H9 (cell line): ENCODE measurements around the gene OR52K2. TPM values are rescaled to one million over a fixed set of nuclear protein-coding genes. Genes with fewer than 3 reads are reported as not detected.

Experiments used
- DNase-seq: peaks from one replicate; pipeline ENCODE4 v3.0.0-alpha.2; 2017
- H2AFZ ChIP-seq: one replicate; pipeline ENCODE4 v1.6.1; 2013; ENCODE audit warnings: mild to moderate bottlenecking, low read length, control low read depth, moderate library complexity
- H2AK5ac ChIP-seq: 2 replicates; pipeline ENCODE4 v1.6.1; 2013; ENCODE audit warnings: low read length, control low read depth, mixed read lengths; ENCODE audit not compliant: insufficient read length
- H2BK120ac ChIP-seq: one replicate; pipeline ENCODE4 v1.6.1; 2013; ENCODE audit warnings: low read depth, mild to moderate bottlenecking, low read length, control low read depth, inconsistent platforms; ENCODE audit not compliant: poor library complexity, severe bottlenecking
- H2BK12ac ChIP-seq: 2 replicates; pipeline ENCODE4 v1.6.1; 2013; ENCODE audit warnings: low read length, control low read depth, mixed read lengths, low read depth; ENCODE audit not compliant: insufficient read length
- H2BK15ac ChIP-seq: 2 replicates; pipeline ENCODE4 v1.6.1; 2013; ENCODE audit warnings: low read depth, low read length, control low read depth
- H2BK20ac ChIP-seq: one replicate; pipeline ENCODE4 v1.6.1; 2013; ENCODE audit warnings: low read depth, mild to moderate bottlenecking, low read length, control low read depth, inconsistent platforms; ENCODE audit not compliant: poor library complexity, severe bottlenecking
- H2BK5ac ChIP-seq: 2 replicates; pipeline ENCODE4 v1.6.1; 2013; ENCODE audit warnings: low read length, control low read depth, mixed read lengths; ENCODE audit not compliant: insufficient read length
- H3K14ac ChIP-seq: 2 replicates; pipeline ENCODE4 v1.6.1; 2013; ENCODE audit warnings: low read length, control low read depth; ENCODE audit not compliant: insufficient read depth
- H3K18ac ChIP-seq: 2 replicates; pipeline ENCODE4 v1.6.1; 2013; ENCODE audit warnings: low read depth, mild to moderate bottlenecking, mixed read lengths, low read length, control low read depth; ENCODE audit not compliant: insufficient read length
- H3K23ac ChIP-seq: 2 replicates; pipeline ENCODE4 v1.6.1; 2013; ENCODE audit warnings: low read length, control low read depth, mixed read lengths, low read depth; ENCODE audit not compliant: insufficient read length
- H3K23me2 ChIP-seq: 2 replicates; pipeline ENCODE4 v1.6.1; 2013; ENCODE audit warnings: low read depth, mild to moderate bottlenecking, mixed read lengths, low read length, control low read depth; ENCODE audit not compliant: insufficient read length, poor library complexity, severe bottlenecking
- H3K27ac ChIP-seq: 2 replicates; pipeline ENCODE4 v1.5.1; 2013; ENCODE audit warnings: low read length, control low read depth, mixed read lengths, low read depth; ENCODE audit not compliant: insufficient read length
- H3K27me3 ChIP-seq: 2 replicates; pipeline ENCODE4 v1.6.1; 2013; ENCODE audit warnings: low read length, control low read depth, inconsistent platforms; ENCODE audit not compliant: insufficient read depth
- H3K4ac ChIP-seq: 2 replicates; pipeline ENCODE4 v1.6.1; 2013; ENCODE audit warnings: low read depth, mild to moderate bottlenecking, control low read depth, inconsistent platforms, low read length, moderate library complexity
- H3K4me1 ChIP-seq: 2 replicates; pipeline ENCODE4 v1.6.1; 2013; ENCODE audit warnings: low read length, control low read depth, inconsistent platforms; ENCODE audit not compliant: insufficient read depth
- H3K4me2 ChIP-seq: 2 replicates; pipeline ENCODE4 v1.6.1; 2013; ENCODE audit warnings: low read length, control low read depth, mixed read lengths; ENCODE audit not compliant: insufficient read length, insufficient read depth
- H3K56ac ChIP-seq: 2 replicates; pipeline ENCODE4 v1.6.1; 2013; ENCODE audit warnings: low read depth, mild to moderate bottlenecking, mixed read lengths, low read length, control low read depth; ENCODE audit not compliant: insufficient read length
- H3K79me1 ChIP-seq: 2 replicates; pipeline ENCODE4 v1.6.1; 2013; ENCODE audit warnings: low read depth, mild to moderate bottlenecking, moderate library complexity, low read length, control low read depth, inconsistent platforms; ENCODE audit not compliant: insufficient read depth, poor library complexity, severe bottlenecking
- H3K79me2 ChIP-seq: 2 replicates; pipeline ENCODE4 v1.6.1; 2013; ENCODE audit warnings: low read length, control low read depth, inconsistent platforms; ENCODE audit not compliant: insufficient read depth
- H3K9ac ChIP-seq: 2 replicates; pipeline ENCODE4 v1.6.1; 2013; ENCODE audit warnings: low read length, control low read depth, mixed read lengths; ENCODE audit not compliant: insufficient read length; ENCODE audit errors: extremely low read depth
- H3K9me3 ChIP-seq: one replicate; pipeline ENCODE4 v1.6.1; 2013; ENCODE audit warnings: low read depth, low read length, inconsistent platforms; ENCODE audit not compliant: control insufficient read depth
- H3T11ph ChIP-seq: one replicate; pipeline ENCODE4 v1.6.1; 2013; ENCODE audit warnings: mild to moderate bottlenecking, low read length, control low read depth, inconsistent platforms
- H4K20me1 ChIP-seq: one replicate; pipeline ENCODE4 v1.6.1; 2013; ENCODE audit not compliant: control insufficient read depth, insufficient read length, insufficient read depth
- H4K5ac ChIP-seq: 2 replicates; pipeline ENCODE4 v1.6.1; 2013; ENCODE audit warnings: low read depth, mild to moderate bottlenecking, mixed read lengths, low read length, control low read depth; ENCODE audit not compliant: insufficient read length
- H4K8ac ChIP-seq: replicated peaks from 2 replicates; pipeline ENCODE4 v1.6.1; 2013; ENCODE audit warnings: low read length, control low read depth, mixed read lengths, low read depth; ENCODE audit not compliant: insufficient read length
- H4K91ac ChIP-seq: 2 replicates; pipeline ENCODE4 v1.6.1; 2013; ENCODE audit warnings: low read depth, mild to moderate bottlenecking, moderate library complexity, mixed read lengths, low read length, control low read depth; ENCODE audit not compliant: insufficient read length
- H3K27ac Mint-ChIP-seq, 3 experiments: 2 replicates in 2 of 3; 3 replicates in 1 of 3; pipeline ENCODE4 v1.8.0; 2020 to 2021; ENCODE audit warnings: mixed read lengths in 3 of 3, mild to moderate bottlenecking in 1 of 3, moderate library complexity in 1 of 3
- H3K27me3 Mint-ChIP-seq: 2 replicates; pipeline ENCODE4 v1.8.0; 2021; ENCODE audit warnings: low read depth, mild to moderate bottlenecking, moderate library complexity, mixed read lengths
- H3K36me3 Mint-ChIP-seq, 3 experiments: 2 replicates in 2 of 3; 3 replicates in 1 of 3; pipeline ENCODE4 v1.8.0; 2020 to 2021; ENCODE audit warnings: low read depth in 3 of 3, mixed read lengths in 3 of 3; ENCODE audit not compliant: insufficient read depth in 1 of 3
- H3K4me1 Mint-ChIP-seq, 2 experiments: 2 replicates each; pipeline ENCODE4 v1.8.0; 2020; ENCODE audit warnings: mixed read lengths in 2 of 2
- H3K4me3 Mint-ChIP-seq, 2 experiments: 2 replicates in 1 of 2; 3 replicates in 1 of 2; pipeline ENCODE4 v1.8.0; 2020 to 2021; ENCODE audit warnings: mild to moderate bottlenecking in 2 of 2, mixed read lengths in 2 of 2, moderate library complexity in 1 of 2
- H3K9me3 Mint-ChIP-seq, 2 experiments: 2 replicates in 1 of 2; 3 replicates in 1 of 2; pipeline ENCODE4 v1.8.0; 2020; ENCODE audit warnings: mild to moderate bottlenecking in 2 of 2, mixed read lengths in 2 of 2, moderate library complexity in 1 of 2
- CTCF ChIP-seq: fragments of 200-600 bp; sonication (generic); conservative IDR thresholded peaks from 3 replicates; pipeline ENCODE4 v1.8.0; 2021; ENCODE audit warnings: antibody characterized with exemption, mild to moderate bottlenecking
- total RNA-seq: library from RNA; stranded (reverse); gene quantifications from 2 replicates; pipeline ENCODE4 v1.2.1, GENCODE V29; 2021

Gene OR52K2
- total RNA-seq, 1 experiment from 2014 or later, result not detected

GRCh38 chr11:4466871-4467442 is 17.9 kb downstream of the OR52K2 start:
- no peak overlapping the region for H3K18ac ChIP-seq
- H3K56ac ChIP-seq, result no peak overlapping the region
- H3K9ac ChIP-seq, result no peak overlapping the region
- no peak overlapping the region for H3K23ac ChIP-seq
- no peak overlapping the region for H4K8ac ChIP-seq
- no peak overlapping the region for H3K14ac ChIP-seq
- H3K79me2 ChIP-seq, result no peaks in the 10 kb centered on the region
- no peaks in the 10 kb centered on the region; the same call in 1 of the 2 replicates for H3K4me1 ChIP-seq
- no peak for TF ChIP-seq CTCF
- Mint-ChIP-seq H3K9me3 (peaks cover 16 to 17% of the 10 kb centered on the region in 2 experiments), H3K27me3 (0 out of 2 replicates have a peak, but pooled peaks cover 3% of the 10 kb centered on the region), H3K27ac (0 out of 7 replicates have a peak overlapping the region, but pooled peaks of 1 of the 3 experiments have one; percentile 38), H3K4me3 (no peak overlapping the region), H3K4me1 (peaks cover 24 to 29% of the 10 kb centered on the region in 2 experiments), H3K36me3 (peaks cover 7 to 15% (median 15%) of the 10 kb centered on the region in 3 experiments; a peak in 6 of 7 replicates)
- H4K5ac ChIP-seq, result no peak overlapping the region
- no peak overlapping the region for H3K4me2 ChIP-seq
- no peak overlapping the region for H2AK5ac ChIP-seq
- no peak overlapping the region for H2BK20ac ChIP-seq
- H2BK15ac ChIP-seq, result no peak overlapping the region
- H4K20me1 ChIP-seq, result no peaks in the 10 kb centered on the region
- no peaks in the 10 kb centered on the region for H3K27me3 ChIP-seq
- no peak overlapping the region for H2AFZ ChIP-seq
- H2BK120ac ChIP-seq, result no peak overlapping the region
- H3K27ac ChIP-seq, result no peak overlapping the region
- H3K4ac ChIP-seq, result no peak overlapping the region
- H4K91ac ChIP-seq, result no peak overlapping the region
- no peak overlapping the region for H2BK12ac ChIP-seq
- H3K23me2 ChIP-seq, result no peaks in the 10 kb centered on the region
- H3T11ph ChIP-seq, result no peak overlapping the region
- no peak for DNase-seq
- no peaks in the 10 kb centered on the region for H3K79me1 ChIP-seq
- H2BK5ac ChIP-seq, result no peak overlapping the region
- no peaks in the 10 kb centered on the region for H3K9me3 ChIP-seq
